Keratinocyte (primary cell): ENCODE data around the gene RHOBTB1. TPM values are rescaled to one million over a fixed set of nuclear protein-coding genes. Genes with fewer than 3 reads are reported as not detected.

ENCODE experiments used
- DNase-seq: peaks from one replicate; pipeline ENCODE4 v3.0.0-alpha.2; 2011; ENCODE audit warnings: low read depth, missing footprints, low spot score
- FAIRE-seq: peaks from 2 replicates; lab custom pipeline; 2011; peaks lifted over from hg19 to GRCh38; lab: Jason Lieb, UNC
- H2AFZ ChIP-seq: 2 replicates; pipeline ENCODE4 v1.6.0; 2012; ENCODE audit warnings: low read length, control low read depth, inconsistent platforms; ENCODE audit not compliant: control insufficient read depth
- H3K27ac ChIP-seq: 2 replicates; pipeline ENCODE4 v1.5.1; 2011; ENCODE audit warnings: low read length; ENCODE audit not compliant: control insufficient read depth, insufficient read depth
- H3K27me3 ChIP-seq: 3 replicates; pipeline ENCODE4 v1.6.0; 2011; ENCODE audit warnings: low read length; ENCODE audit not compliant: control insufficient read depth, insufficient read depth; ENCODE audit errors: extremely low read depth
- H3K36me3 ChIP-seq, 2 experiments: 2 replicates in 1 of 2; 3 replicates in 1 of 2; pipeline ENCODE4 v1.5.1; 2011; ENCODE audit warnings: low read length in 2 of 2, mild to moderate bottlenecking in 1 of 2; ENCODE audit not compliant: control insufficient read depth in 2 of 2, insufficient read depth in 2 of 2; ENCODE audit errors: extremely low read depth in 1 of 2
- H3K4me1 ChIP-seq: 3 replicates; pipeline ENCODE4 v1.5.1; 2011; ENCODE audit warnings: low read length; ENCODE audit not compliant: control insufficient read depth, insufficient read depth; ENCODE audit errors: extremely low read depth
- H3K4me2 ChIP-seq: 3 replicates; pipeline ENCODE4 v1.6.0; 2011; ENCODE audit warnings: low read depth, low read length; ENCODE audit not compliant: control insufficient read depth, insufficient read depth; ENCODE audit errors: extremely low read depth
- H3K4me3 ChIP-seq, 3 experiments: fragments of 200-600 bp in 1 of 3; sonication (generic) in 1 of 3; 2 replicates in 2 of 3; 3 replicates in 1 of 3; pipeline ENCODE4 v1.5.1; 2011 to 2016; ENCODE audit warnings: low read length in 3 of 3, mild to moderate bottlenecking in 3 of 3, control low read depth in 2 of 3, inconsistent platforms in 1 of 3, low read depth in 1 of 3, mixed read lengths in 1 of 3, mixed run types in 1 of 3, moderate library complexity in 1 of 3; ENCODE audit not compliant: control insufficient read depth in 2 of 3, insufficient read depth in 2 of 3; ENCODE audit errors: extremely low read depth in 1 of 3
- H3K79me2 ChIP-seq: 2 replicates; pipeline ENCODE4 v1.6.0; 2012; ENCODE audit warnings: low read length; ENCODE audit not compliant: control insufficient read depth, insufficient read depth
- H3K9ac ChIP-seq: 3 replicates; pipeline ENCODE4 v1.6.0; 2011; ENCODE audit warnings: low read length; ENCODE audit not compliant: control insufficient read depth, insufficient read depth; ENCODE audit errors: extremely low read depth
- H3K9me1 ChIP-seq: 3 replicates; pipeline ENCODE4 v1.6.0; 2011; ENCODE audit warnings: low read length; ENCODE audit not compliant: control insufficient read depth, insufficient read depth; ENCODE audit errors: extremely low read depth
- H3K9me3 ChIP-seq: 2 replicates; pipeline ENCODE4 v1.5.1; 2012; ENCODE audit warnings: low read depth, low read length; ENCODE audit not compliant: control insufficient read depth
- H4K20me1 ChIP-seq: 3 replicates; pipeline ENCODE4 v1.6.0; 2011; ENCODE audit warnings: low read length; ENCODE audit not compliant: control insufficient read depth, insufficient read depth; ENCODE audit errors: extremely low read depth
- EZH2 ChIP-seq: IDR thresholded peaks from one replicate; pipeline ENCODE4 v1.6.1; 2012; ENCODE audit warnings: inconsistent platforms, mild to moderate bottlenecking, low read length, moderate library complexity
- dilution Hi-C: fragments of 300-500 bp; cut with MboI; formaldehyde crosslinking; loops from one replicate; pipeline ENCODE4 v1.7.0; 2020; ENCODE audit warnings: low sequenced_read_pairs; ENCODE audit not compliant: extremely low pct_ligation_motif_present
- polyA plus RNA-seq, 5 experiments: library from polyadenylated mRNA; depleted of rRNA in 3 of 5; stranded (reverse) in 3 of 5; stranded (forward) in 1 of 5; unstranded in 1 of 5; fragments of >200 nt; gene quantifications; 1 replicate in 1 of 5; 2 replicates in 3 of 5; 3 replicates in 1 of 5; pipeline versions ENCODE4 v1.2.1 to v1.2.3, GENCODE V29; 2011 to 2012; ENCODE audit warnings: missing spikeins in 2 of 5, low read depth in 1 of 5, low replicate concordance in 1 of 5
- TF ChIP-seq, protein P1 (sequence below), 3 experiments: IDR thresholded peaks in 1 of 3; conservative IDR thresholded peaks in 1 of 3; optimal IDR thresholded peaks in 1 of 3; 2 replicates in 2 of 3; 3 replicates in 1 of 3; pipeline versions ENCODE3 to v1.5.1; 2011; ENCODE audit warnings: low read length in 3 of 3, mild to moderate bottlenecking in 3 of 3, moderate library complexity in 2 of 3, control low read depth in 1 of 3, inconsistent platforms in 1 of 3; ENCODE audit not compliant: insufficient read depth in 2 of 3; ENCODE audit errors: extremely low read depth in 1 of 3

Gene RHOBTB1
- polyA plus RNA-seq, 1 donor (not counting 4 experiments of a cell fraction or from before 2014, with no cell fraction given), result 4.6 TPM

DNA sequence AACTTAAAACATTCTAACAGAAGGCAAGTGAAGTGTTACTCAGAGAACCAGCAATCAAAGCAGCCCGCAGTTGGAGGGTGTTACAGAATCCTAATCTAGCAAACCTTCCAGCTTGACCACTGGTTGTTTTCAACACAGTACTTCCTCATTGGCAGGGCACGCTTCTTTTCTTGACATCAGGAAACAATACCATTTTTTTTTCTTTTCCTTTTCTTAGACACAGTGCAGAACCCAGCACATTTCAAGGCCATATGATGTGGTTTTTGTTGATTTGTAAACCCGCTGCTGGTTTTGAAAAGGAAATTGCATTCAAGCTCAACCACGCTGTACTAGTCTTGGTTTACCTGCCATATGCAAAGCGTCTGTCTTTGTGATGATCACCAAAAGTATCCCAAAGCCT is 33.4 kb downstream of the RHOBTB1 start:
- H2AFZ ChIP-seq, result no peak overlapping the region
- H4K20me1 ChIP-seq, result no peaks in the 10 kb centered on the region
- no peak overlapping the region for H3K9ac ChIP-seq
- dilution Hi-C loops, result no loop called here
- no peaks in the 10 kb centered on the region for H3K9me1 ChIP-seq
- no peaks in the 10 kb centered on the region for H3K4me1 ChIP-seq
- H3K36me3 ChIP-seq, result peaks cover 0 to 2% of the 10 kb centered on the region in 2 experiments
- DNase-seq (no peak), FAIRE-seq (no peak)
- no peak for TF ChIP-seq EZH2
- TF ChIP-seq, protein P1, sequence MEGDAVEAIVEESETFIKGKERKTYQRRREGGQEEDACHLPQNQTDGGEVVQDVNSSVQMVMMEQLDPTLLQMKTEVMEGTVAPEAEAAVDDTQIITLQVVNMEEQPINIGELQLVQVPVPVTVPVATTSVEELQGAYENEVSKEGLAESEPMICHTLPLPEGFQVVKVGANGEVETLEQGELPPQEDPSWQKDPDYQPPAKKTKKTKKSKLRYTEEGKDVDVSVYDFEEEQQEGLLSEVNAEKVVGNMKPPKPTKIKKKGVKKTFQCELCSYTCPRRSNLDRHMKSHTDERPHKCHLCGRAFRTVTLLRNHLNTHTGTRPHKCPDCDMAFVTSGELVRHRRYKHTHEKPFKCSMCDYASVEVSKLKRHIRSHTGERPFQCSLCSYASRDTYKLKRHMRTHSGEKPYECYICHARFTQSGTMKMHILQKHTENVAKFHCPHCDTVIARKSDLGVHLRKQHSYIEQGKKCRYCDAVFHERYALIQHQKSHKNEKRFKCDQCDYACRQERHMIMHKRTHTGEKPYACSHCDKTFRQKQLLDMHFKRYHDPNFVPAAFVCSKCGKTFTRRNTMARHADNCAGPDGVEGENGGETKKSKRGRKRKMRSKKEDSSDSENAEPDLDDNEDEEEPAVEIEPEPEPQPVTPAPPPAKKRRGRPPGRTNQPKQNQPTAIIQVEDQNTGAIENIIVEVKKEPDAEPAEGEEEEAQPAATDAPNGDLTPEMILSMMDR (optimal IDR thresholded peaks at IDR 0.05 in 1 of 3, IDR thresholded peaks at IDR 0.05 in 1 of 3, conservative IDR thresholded peaks at IDR 0.05 in 1 of 3; ENCODE audit: extremely low read depth in 1 of 3, insufficient read depth in 2 of 3, low read length in 3 of 3), result no peak
- no peaks in the 10 kb centered on the region for H3K9me3 ChIP-seq
- H3K27ac ChIP-seq, result no peak overlapping the region
- no peaks in the 10 kb centered on the region for H3K27me3 ChIP-seq
- H3K79me2 ChIP-seq, result no peaks in the 10 kb centered on the region
- H3K4me3 ChIP-seq, result no peak overlapping the region
- no peak overlapping the region for H3K4me2 ChIP-seq

DNA sequence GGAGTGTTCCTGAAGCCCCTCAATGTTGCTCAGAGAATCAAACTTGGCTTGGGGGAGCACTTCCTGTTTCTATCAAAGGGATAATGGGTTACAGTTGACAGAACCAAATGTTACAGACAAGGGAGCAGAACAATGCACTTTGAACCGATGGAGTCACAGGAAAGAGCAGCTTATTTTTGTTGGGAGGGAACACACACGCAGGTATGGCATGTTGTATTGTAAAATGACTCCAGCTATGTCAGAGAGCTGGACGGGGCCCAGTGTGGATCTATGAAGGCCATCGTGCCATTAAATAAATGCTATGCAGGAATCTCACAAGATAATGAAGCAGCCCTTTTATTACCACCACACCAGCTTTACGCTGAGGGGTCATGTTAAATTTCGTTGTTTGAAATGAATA is 35.1 kb downstream of the RHOBTB1 start:
- no peak overlapping the region for H2AFZ ChIP-seq
- DNase-seq (no peak), FAIRE-seq (no peak)
- H3K36me3 ChIP-seq, result peaks cover 0 to 2% of the 10 kb centered on the region in 2 experiments
- no peaks in the 10 kb centered on the region for H3K9me1 ChIP-seq
- no peaks in the 10 kb centered on the region for H4K20me1 ChIP-seq
- H3K9me3 ChIP-seq, result no peaks in the 10 kb centered on the region
- H3K9ac ChIP-seq, result no peak overlapping the region
- dilution Hi-C loops, result no loop called here
- no peaks in the 10 kb centered on the region for H3K4me1 ChIP-seq
- H3K27me3 ChIP-seq, result no peaks in the 10 kb centered on the region
- H3K4me2 ChIP-seq, result no peak overlapping the region
- no peak overlapping the region for H3K4me3 ChIP-seq
- no peak overlapping the region for H3K27ac ChIP-seq
- H3K79me2 ChIP-seq, result no peaks in the 10 kb centered on the region
- TF ChIP-seq, protein P1 (optimal IDR thresholded peaks at IDR 0.05 in 1 of 3, IDR thresholded peaks at IDR 0.05 in 1 of 3, conservative IDR thresholded peaks at IDR 0.05 in 1 of 3; ENCODE audit: extremely low read depth in 1 of 3, insufficient read depth in 2 of 3, low read length in 3 of 3), result no peak
- TF ChIP-seq EZH2, result no peak
